Neutrophil (primary cell): ENCODE results near the gene CFAP69.
"Not testable (repeated sequence)": the region's sequence is repeated elsewhere in the genome, so short reads cannot be mapped to it uniquely, and the experiment has no call there.

Experiments used
- H3K27ac ChIP-seq: fragments of 200-600 bp; sonication (generic); 2 replicates; pipeline ENCODE4 v1.5.1; 2016; ENCODE audit warnings: mild to moderate bottlenecking, moderate library complexity
- H3K27me3 ChIP-seq: fragments of 200-600 bp; sonication (generic); 2 replicates; pipeline ENCODE4 v1.6.0; 2016; ENCODE audit warnings: mild to moderate bottlenecking
- H3K36me3 ChIP-seq: fragments of 200-600 bp; sonication (generic); 2 replicates; pipeline ENCODE4 v1.5.1; 2017
- H3K4me1 ChIP-seq, 2 experiments: fragments of 200-600 bp in 1 of 2; sonication (generic) in 1 of 2; 1 replicate in 1 of 2; 2 replicates in 1 of 2; pipeline versions ENCODE4 v1.5.1 to v1.6.1; 2013 to 2016; ENCODE audit warnings: low read depth in 1 of 2, low read length in 1 of 2, mild to moderate bottlenecking in 1 of 2, moderate library complexity in 1 of 2; ENCODE audit not compliant: control insufficient read depth in 1 of 2, insufficient read depth in 1 of 2
- H3K4me3 ChIP-seq, 2 experiments: fragments of 200-600 bp in 1 of 2; sonication (generic) in 1 of 2; 1 replicate in 1 of 2; 2 replicates in 1 of 2; pipeline ENCODE4 v1.5.1; 2013 to 2016; ENCODE audit warnings: low read depth in 1 of 2, low read length in 1 of 2, mild to moderate bottlenecking in 1 of 2, moderate library complexity in 1 of 2
- H3K9me3 ChIP-seq: fragments of 200-600 bp; sonication (generic); 2 replicates; pipeline ENCODE4 v1.5.1; 2016
- CTCF ChIP-seq: fragments of 200-600 bp; sonication (generic); IDR thresholded peaks from 2 replicates; pipeline ENCODE4 v1.5.1; 2016; ENCODE audit warnings: antibody characterized with exemption

Gene CFAP69

GRCh38 chr7:90322837-90323236, 77.9 kb downstream of the CFAP69 start:
- Histone ChIP-seq H3K36me3 (no peaks in the 10 kb centered on the region), H3K27ac (no peak overlapping the region), H3K4me3 (no peak overlapping the region), H3K4me1 (peaks cover 8 to 27% of the 10 kb centered on the region in 2 experiments), H3K27me3 (peaks cover 88% of the 10 kb centered on the region), H3K9me3 (no peaks in the 10 kb centered on the region)
- TF ChIP-seq CTCF: no peak

GRCh38 chr7:90326500-90326899, 81.5 kb downstream of the CFAP69 start:
- TF ChIP-seq CTCF: no peak
- H3K36me3 ChIP-seq: no peaks in the 10 kb centered on the region
- H3K4me3 ChIP-seq: no peak overlapping the region
- H3K4me1 ChIP-seq: peaks cover 0 to 11% of the 10 kb centered on the region in 2 experiments
- H3K27ac ChIP-seq: no peak overlapping the region
- peaks cover 51% of the 10 kb centered on the region for H3K27me3 ChIP-seq
- H3K9me3 ChIP-seq: no peaks in the 10 kb centered on the region

GRCh38 chr7:90334193-90334843, 89.3 kb downstream of the CFAP69 start:
- H3K27ac ChIP-seq: no peak overlapping the region

GRCh38 chr7:90334926-90335325, 90.0 kb downstream of the CFAP69 start:
- H3K4me1 ChIP-seq, H3K4me3 ChIP-seq, H3K27ac ChIP-seq, H3K36me3 ChIP-seq, H3K9me3 ChIP-seq: not testable (repeated sequence)
- H3K27me3 ChIP-seq: peaks cover 19% of the 10 kb centered on the region

More at GRCh38 chr7:90334193-90334843, 89.3 kb downstream of the CFAP69 start:
- Histone ChIP-seq H3K36me3 (no peaks in the 10 kb centered on the region), H3K4me3 (no peak overlapping the region), H3K4me1 (no peaks in the 10 kb centered on the region), H3K27me3 (peaks cover 19% of the 10 kb centered on the region), H3K9me3 (no peaks in the 10 kb centered on the region)
- TF ChIP-seq CTCF: no peak

- Histone ChIP-seq H3K27me3 (peaks cover 13% of the 10 kb centered on the region), H3K4me1 (no peaks in the 10 kb centered on the region), H3K27ac (no peak overlapping the region), H3K9me3 (no peaks in the 10 kb centered on the region), H3K36me3 (no peaks in the 10 kb centered on the region), H3K4me3 (no peak overlapping the region)
- no peak for TF ChIP-seq CTCF
Measured at GRCh38 chr7:90337106-90337505, 92.1 kb downstream of the CFAP69 start.

- no peaks in the 10 kb centered on the region for H3K9me3 ChIP-seq
- H3K36me3 ChIP-seq: no peaks in the 10 kb centered on the region
- TF ChIP-seq CTCF: no peak
- H3K4me1 ChIP-seq: peaks cover 18 to 23% of the 10 kb centered on the region in 2 experiments
- no peaks in the 10 kb centered on the region for H3K27me3 ChIP-seq
- peak overlapping the region; percentile 90 for H3K27ac ChIP-seq
- H3K4me3 ChIP-seq: no peak overlapping the region
Measured at GRCh38 chr7:90345016-90345415, 100.0 kb downstream of the CFAP69 start.
